BJ (cell line): Measurements from ENCODE around the gene SIGMAR1. TPM values are rescaled to one million over a fixed set of nuclear protein-coding genes. Genes with fewer than 3 reads are reported as not detected.

Source experiments
- CTCF ChIA-PET: fragments of 350-600 bp; formaldehyde crosslinking; extraction: SDS; loops from one replicate; lab custom pipeline; 2021; ENCODE audit warnings: antibody characterized with exemption, inconsistent platforms; lab: Yijun Ruan, JAX
- POLR2A ChIA-PET: fragments of 300-600 bp; sonication (Branson Sonifier 250); formaldehyde crosslinking; extraction: SDS; loops from one replicate; lab custom pipeline; 2021; ENCODE audit warnings: antibody characterized with exemption; lab: Charles Lee
- DNase-seq: peaks from one replicate; pipeline ENCODE4 v3.0.0-alpha.2; 2011; ENCODE audit warnings: low read depth
- H3K27me3 ChIP-seq: 2 replicates; pipeline ENCODE4 v1.6.0; 2011; ENCODE audit warnings: low read length; ENCODE audit not compliant: control insufficient read depth, insufficient read depth
- H3K36me3 ChIP-seq: 2 replicates; pipeline ENCODE4 v1.5.1; 2011; ENCODE audit warnings: low read length; ENCODE audit not compliant: control insufficient read depth, insufficient read depth
- H3K4me3 ChIP-seq: 2 replicates; pipeline ENCODE4 v1.5.1; 2011; ENCODE audit warnings: low read depth, mild to moderate bottlenecking, control low read depth, low read length
- CTCF ChIP-seq: IDR thresholded peaks from 2 replicates; pipeline ENCODE4 v1.5.1; 2011; ENCODE audit warnings: low read depth, mild to moderate bottlenecking, control low read depth, inconsistent platforms, low read length, moderate library complexity; ENCODE audit not compliant: insufficient read depth
- polyA plus RNA-seq: library from polyadenylated mRNA; depleted of rRNA; stranded (reverse); fragments of >200 nt; gene quantifications from 2 replicates; pipeline ENCODE4 v1.2.3, GENCODE V29; 2011

The SIGMAR1 gene
- polyA plus RNA-seq, 1 experiment: 95.5 TPM

GRCh38 chr9:34620061-34620994 lies 17.3 kb downstream of the SIGMAR1 start, which contains the start of gene DCTN3:
DCTN3 (minus strand) TSS chr9:34620495; CDS start chr9:34620464, 31 bp downstream.
- peak; percentile 74 for DNase-seq
- POLR2A ChIA-PET: no interaction called here
- H3K27me3 ChIP-seq: peaks cover 21% of the 10 kb centered on the region
- peaks cover 14% of the 10 kb centered on the region for H3K36me3 ChIP-seq
- CTCF ChIA-PET: interaction anchor here (1.0 to 2.2 kb wide), 9 partner anchors 9 to 81 kb away, joined by 3 to 32 read pairs (median 9); partner anchors contain the start of genes GALT and RPP25L
- H3K4me3 ChIP-seq: peak within 1 kb of the TSS; percentile 96
- TF ChIP-seq CTCF: no peak

GRCh38 chr9:34615132-34615531 lies 22.5 kb downstream of the SIGMAR1 start:
- ChIA-PET CTCF (interaction anchor here (0.7 to 5.9 kb wide), 5 partner anchors 10 to 287 kb away, joined by 3 to 112 read pairs (median 4); partner anchors contain the start of gene SIGMAR1), POLR2A (no interaction called here)
- H3K27me3 ChIP-seq: no peaks in the 10 kb centered on the region
- DNase-seq: no peak
- no peak for TF ChIP-seq CTCF
- no peak overlapping the region for H3K4me3 ChIP-seq
- peaks cover 14% of the 10 kb centered on the region for H3K36me3 ChIP-seq

- DNase-seq: no peak
- peak; percentile 91 for TF ChIP-seq CTCF
- H3K4me3 ChIP-seq: peak overlapping the region; percentile 70
- POLR2A ChIA-PET: interaction anchor here (0.6 kb wide), 1 partner anchor 14 kb away, joined by 4 read pairs; no protein-coding TSS in a partner anchor
- CTCF ChIA-PET: interaction anchor here (0.6 to 5.9 kb wide), 12 partner anchors 8 to 286 kb away, joined by 3 to 112 read pairs (median 4); partner anchors contain the start of genes DCTN3 and SIGMAR1
- H3K36me3 ChIP-seq: peaks cover 12% of the 10 kb centered on the region
- no peaks in the 10 kb centered on the region for H3K27me3 ChIP-seq
Observed at GRCh38 chr9:34612788-34613390, 24.7 kb downstream of the SIGMAR1 start.

GRCh38 chr9:34611811-34612787 lies 25.5 kb downstream of the SIGMAR1 start, which contains the start of gene RPP25L:
RPP25L (minus strand) TSS chr9:34612097; CDS start chr9:34611296, 801 bp downstream.
- POLR2A ChIA-PET: interaction anchor here (0.6 kb wide), 1 partner anchor 13 kb away, joined by 4 read pairs; no protein-coding TSS in a partner anchor
- no peaks in the 10 kb centered on the region for H3K27me3 ChIP-seq
- H3K4me3 ChIP-seq: peak within 1 kb of the TSS; percentile 70
- H3K36me3 ChIP-seq: peaks cover 8% of the 10 kb centered on the region
- CTCF ChIA-PET: interaction anchor here (1.0 to 5.9 kb wide), 7 partner anchors 8 to 91 kb away, joined by 4 to 112 read pairs (median 6); partner anchors contain the start of genes DCTN3 and SIGMAR1
- TF ChIP-seq CTCF: no peak
- peak; percentile 19 for DNase-seq
